ENCODE results near the gene SYT12. TPM values are rescaled to one million over a fixed set of nuclear protein-coding genes. Genes with fewer than 3 reads are reported as not detected.

SYT12 gene
- total RNA-seq, 3 donors from 2014 or later (not counting 1 experiment from before 2014, with no cell fraction given) = not detected

- Histone ChIP-seq H3K27ac (ENCODE audit: low read length) (no peak overlapping the region), H3K4me1 (ENCODE audit: control insufficient read depth, insufficient read depth, low read length) (no peaks in the 10 kb centered on the region), H3K27me3 (ENCODE audit: control insufficient read depth, insufficient read depth, low read length) (no peaks in the 10 kb centered on the region), H3K9me3 (ENCODE audit: control insufficient read depth, insufficient read depth, low read length) (peaks cover 5% of the 10 kb centered on the region), H3K4me3 (ENCODE audit: low read length) (no peak overlapping the region), H3K36me3 (ENCODE audit: control insufficient read depth, insufficient read depth, low read length) (no peaks in the 10 kb centered on the region)
- H3K27me3 Mint-ChIP-seq (ENCODE audit: low read depth in 2 of 2) = peaks cover 0 to 9% of the 10 kb centered on the region in 2 donors
- no peak overlapping the region for H3K27ac Mint-ChIP-seq
- intact Hi-C loops (cut with micrococcal nuclease) = no loop called here
- 82% methylated on average over 5 of the region's 5 CpGs for WGBS (ENCODE audit: insufficient coverage)
- ATAC-seq (no peak), DNase-seq (no peak)
- TF ChIP-seq CTCF (IDR thresholded peaks at IDR 0.05) = no peak
- H3K36me3 Mint-ChIP-seq = no peaks in the 10 kb centered on the region
- H3K4me3 Mint-ChIP-seq = no peak overlapping the region
- H3K9me3 Mint-ChIP-seq = peaks cover 0 to 2% of the 10 kb centered on the region in 2 donors
- H3K4me1 Mint-ChIP-seq = peaks cover 0 to 9% of the 10 kb centered on the region in 2 donors
Observed at GRCh38 chr11:66983275-66983924, 39.5 kb upstream of the SYT12 start.

GRCh38 chr11:66985508-66986177 is 37.3 kb upstream of the SYT12 start:
- no peak overlapping the region for H3K27ac ChIP-seq (ENCODE audit: low read length)
- DNase-seq = no peak
- no peaks in the 10 kb centered on the region for H3K36me3 ChIP-seq (ENCODE audit: control insufficient read depth, insufficient read depth, low read length)
- no peak for TF ChIP-seq CTCF (IDR thresholded peaks at IDR 0.05)
- H3K27me3 ChIP-seq (ENCODE audit: control insufficient read depth, insufficient read depth, low read length) = no peaks in the 10 kb centered on the region
- H3K4me1 Mint-ChIP-seq = peaks cover 0 to 9% of the 10 kb centered on the region in 2 donors
- no peak overlapping the region for H3K4me3 ChIP-seq (ENCODE audit: low read length)
- 86% methylated on average over 8 of the region's 8 CpGs for WGBS (ENCODE audit: insufficient coverage)
- no peaks in the 10 kb centered on the region for H3K4me1 ChIP-seq (ENCODE audit: control insufficient read depth, insufficient read depth, low read length)
- ATAC-seq = no peak
- no peaks in the 10 kb centered on the region for H3K9me3 ChIP-seq (ENCODE audit: control insufficient read depth, insufficient read depth, low read length)
- no peaks in the 10 kb centered on the region for H3K9me3 Mint-ChIP-seq
- intact Hi-C loops (cut with micrococcal nuclease) = no loop called here
- peaks cover 0 to 11% of the 10 kb centered on the region in 2 donors for H3K27me3 Mint-ChIP-seq (ENCODE audit: low read depth in 2 of 2)
- H3K4me3 Mint-ChIP-seq = no peak overlapping the region
- H3K36me3 Mint-ChIP-seq = no peaks in the 10 kb centered on the region
- H3K27ac Mint-ChIP-seq = no peak overlapping the region

GRCh38 chr11:66986178-66986545 is 36.8 kb upstream of the SYT12 start:
- Histone ChIP-seq H3K36me3 (ENCODE audit: control insufficient read depth, insufficient read depth, low read length) (no peaks in the 10 kb centered on the region), H3K27me3 (ENCODE audit: control insufficient read depth, insufficient read depth, low read length) (no peaks in the 10 kb centered on the region), H3K4me1 (ENCODE audit: control insufficient read depth, insufficient read depth, low read length) (no peaks in the 10 kb centered on the region), H3K27ac (ENCODE audit: low read length) (no peak overlapping the region), H3K4me3 (ENCODE audit: low read length) (no peak overlapping the region), H3K9me3 (ENCODE audit: control insufficient read depth, insufficient read depth, low read length) (no peaks in the 10 kb centered on the region)
- Mint-ChIP-seq H3K9me3 (no peaks in the 10 kb centered on the region), H3K27ac (no peak overlapping the region), H3K36me3 (no peaks in the 10 kb centered on the region), H3K4me3 (no peak overlapping the region), H3K4me1 (peaks cover 0 to 9% of the 10 kb centered on the region in 2 donors), H3K27me3 (ENCODE audit: low read depth in 2 of 2) (peaks cover 0 to 11% of the 10 kb centered on the region in 2 donors)
- intact Hi-C loops (cut with micrococcal nuclease) = no loop called here
- DNase-seq = no peak
- ATAC-seq = no peak
- 87% methylated on average over 7 of the region's 7 CpGs for WGBS (ENCODE audit: insufficient coverage)
- no peak for TF ChIP-seq CTCF (IDR thresholded peaks at IDR 0.05)
